ENCODE data around the gene GASK1A.
A peak's percentile ranks its signal among the peaks of the same experiment; 100 is the strongest.

GASK1A gene

DNA sequence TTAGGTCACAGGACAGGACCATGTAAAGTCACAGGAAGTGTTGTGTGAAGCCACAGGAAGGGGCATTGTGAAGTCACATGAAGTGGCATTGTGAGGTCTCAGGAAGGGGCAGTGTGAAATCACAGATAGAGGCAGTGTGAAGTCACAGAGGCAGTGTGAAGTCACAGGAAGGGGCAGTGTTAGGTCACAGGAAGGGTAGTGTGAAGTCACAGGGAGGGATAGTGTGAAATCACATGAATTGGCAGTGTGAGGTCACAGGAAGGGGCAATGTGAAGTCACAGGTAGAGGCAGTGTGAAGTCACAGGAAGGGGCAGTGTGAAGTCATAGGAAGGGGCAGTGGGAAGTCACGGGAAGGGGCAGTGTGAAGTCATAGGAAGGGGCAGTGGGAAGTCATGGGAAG, 37.9 kb downstream of the GASK1A start:
- Histone ChIP-seq H3K4me3 (ENCODE audit: low read length) (no peak overlapping the region), H3K79me2 (ENCODE audit: low read length) (no peaks in the 10 kb centered on the region), H3K4me1 (ENCODE audit: low read length) (no peaks in the 10 kb centered on the region), H3K36me3 (replicated peaks; ENCODE audit: low read depth, low read length) (peaks cover 12% of the 10 kb centered on the region), H2AFZ (ENCODE audit: low read depth, low read length) (peak overlapping the region; percentile 87), H3K27ac (ENCODE audit: low read length) (no peak overlapping the region), H3K27me3 (ENCODE audit: low read depth, low read length) (no peaks in the 10 kb centered on the region), H3K9ac (ENCODE audit: low read length) (no peak overlapping the region), H4K20me1 (ENCODE audit: insufficient read depth, low read length) (no peaks in the 10 kb centered on the region), H3K9me3 (ENCODE audit: insufficient read depth, low read length) (peaks cover 25% of the 10 kb centered on the region; the same call in 1 of the 2 replicates), H3K4me2 (ENCODE audit: low read length) (no peak overlapping the region)
- TF ChIP-seq, protein P1, sequence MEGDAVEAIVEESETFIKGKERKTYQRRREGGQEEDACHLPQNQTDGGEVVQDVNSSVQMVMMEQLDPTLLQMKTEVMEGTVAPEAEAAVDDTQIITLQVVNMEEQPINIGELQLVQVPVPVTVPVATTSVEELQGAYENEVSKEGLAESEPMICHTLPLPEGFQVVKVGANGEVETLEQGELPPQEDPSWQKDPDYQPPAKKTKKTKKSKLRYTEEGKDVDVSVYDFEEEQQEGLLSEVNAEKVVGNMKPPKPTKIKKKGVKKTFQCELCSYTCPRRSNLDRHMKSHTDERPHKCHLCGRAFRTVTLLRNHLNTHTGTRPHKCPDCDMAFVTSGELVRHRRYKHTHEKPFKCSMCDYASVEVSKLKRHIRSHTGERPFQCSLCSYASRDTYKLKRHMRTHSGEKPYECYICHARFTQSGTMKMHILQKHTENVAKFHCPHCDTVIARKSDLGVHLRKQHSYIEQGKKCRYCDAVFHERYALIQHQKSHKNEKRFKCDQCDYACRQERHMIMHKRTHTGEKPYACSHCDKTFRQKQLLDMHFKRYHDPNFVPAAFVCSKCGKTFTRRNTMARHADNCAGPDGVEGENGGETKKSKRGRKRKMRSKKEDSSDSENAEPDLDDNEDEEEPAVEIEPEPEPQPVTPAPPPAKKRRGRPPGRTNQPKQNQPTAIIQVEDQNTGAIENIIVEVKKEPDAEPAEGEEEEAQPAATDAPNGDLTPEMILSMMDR (IDR thresholded peaks at IDR 0.05; ENCODE audit: low read depth, low read length): no peak
- no peak for TF ChIP-seq EZH2phosphoT487 (IDR thresholded peaks at IDR 0.05; ENCODE audit: low read depth)

DNA sequence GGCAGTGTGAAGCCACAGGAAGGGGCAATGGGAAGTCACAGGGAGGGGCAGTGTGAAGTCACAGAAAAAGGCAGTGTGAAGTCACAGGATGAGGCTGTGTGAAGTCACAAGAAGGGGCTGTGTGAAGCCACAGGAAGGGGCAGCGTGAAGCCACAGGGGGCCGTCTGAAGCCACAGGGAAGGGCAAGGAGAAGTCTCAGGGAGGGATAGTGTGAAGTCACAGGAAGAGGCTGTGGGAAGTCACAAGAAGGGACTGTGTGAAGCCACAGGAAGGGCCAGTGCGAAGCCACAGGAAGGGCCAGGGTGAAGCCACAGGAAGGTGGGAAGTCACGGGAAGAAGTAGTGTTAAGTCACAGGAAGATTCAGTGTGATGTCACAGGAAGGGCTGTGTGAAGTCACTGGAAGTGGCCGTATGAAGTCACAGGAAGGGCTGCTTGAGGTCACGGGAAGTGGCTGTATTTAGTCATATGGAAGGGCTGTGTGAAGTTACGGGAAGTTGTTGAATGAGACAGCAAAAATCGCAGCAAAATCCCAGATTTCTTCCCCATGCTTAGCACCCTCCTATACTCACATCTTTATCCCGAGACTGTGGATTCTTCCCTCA, 38.6 kb downstream of the GASK1A start:
- TF ChIP-seq, protein P1 (IDR thresholded peaks at IDR 0.05; ENCODE audit: low read depth, low read length): no peak
- TF ChIP-seq EZH2phosphoT487 (IDR thresholded peaks at IDR 0.05; ENCODE audit: low read depth): no peak
- no peaks in the 10 kb centered on the region for H3K79me2 ChIP-seq (ENCODE audit: low read length)
- no peaks in the 10 kb centered on the region for H3K27me3 ChIP-seq (ENCODE audit: low read depth, low read length)
- no peak overlapping the region for H2AFZ ChIP-seq (ENCODE audit: low read depth, low read length)
- H3K27ac ChIP-seq (ENCODE audit: low read length): no peak overlapping the region
- no peak overlapping the region for H3K4me3 ChIP-seq (ENCODE audit: low read length)
- no peaks in the 10 kb centered on the region for H3K4me1 ChIP-seq (ENCODE audit: low read length)
- H4K20me1 ChIP-seq (ENCODE audit: insufficient read depth, low read length): no peaks in the 10 kb centered on the region
- H3K36me3 ChIP-seq (replicated peaks; ENCODE audit: low read depth, low read length): peaks cover 12% of the 10 kb centered on the region
- no peak overlapping the region for H3K4me2 ChIP-seq (ENCODE audit: low read length)
- peaks cover 25% of the 10 kb centered on the region; the same call in 1 of the 2 replicates for H3K9me3 ChIP-seq (ENCODE audit: insufficient read depth, low read length)
- H3K9ac ChIP-seq (ENCODE audit: low read length): no peak overlapping the region

DNA sequence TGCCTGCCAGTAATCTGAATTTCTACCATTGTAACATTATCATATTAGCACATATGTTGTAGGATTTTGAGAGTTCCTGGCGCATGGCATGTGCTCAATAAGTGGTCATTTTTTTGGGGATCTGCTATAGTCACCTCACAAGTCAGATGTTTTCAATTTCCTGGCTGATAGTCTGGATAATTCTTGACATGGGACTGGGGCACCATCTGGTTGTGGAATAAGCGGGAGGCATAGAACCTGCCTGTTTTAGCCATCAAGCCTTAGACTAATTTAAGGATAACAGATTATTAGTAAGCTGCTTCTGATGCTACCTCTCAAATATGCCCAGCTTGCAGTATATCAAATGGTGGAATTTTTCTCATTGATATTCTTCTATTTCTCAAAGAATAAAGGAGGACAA, 39.1 kb downstream of the GASK1A start:
- H3K27me3 ChIP-seq (ENCODE audit: low read depth, low read length): no peaks in the 10 kb centered on the region
- no peak overlapping the region for H3K4me3 ChIP-seq (ENCODE audit: low read length)
- no peaks in the 10 kb centered on the region for H3K79me2 ChIP-seq (ENCODE audit: low read length)
- no peak overlapping the region for H2AFZ ChIP-seq (ENCODE audit: low read depth, low read length)
- H3K4me2 ChIP-seq (ENCODE audit: low read length): no peak overlapping the region
- peaks cover 2% of the 10 kb centered on the region for H3K4me1 ChIP-seq (ENCODE audit: low read length)
- no peaks in the 10 kb centered on the region for H4K20me1 ChIP-seq (ENCODE audit: insufficient read depth, low read length)
- H3K9me3 ChIP-seq (ENCODE audit: insufficient read depth, low read length): peaks cover 25% of the 10 kb centered on the region; the same call in 1 of the 2 replicates
- H3K36me3 ChIP-seq (replicated peaks; ENCODE audit: low read depth, low read length): peaks cover 12% of the 10 kb centered on the region
- H3K9ac ChIP-seq (ENCODE audit: low read length): no peak overlapping the region
- H3K27ac ChIP-seq (ENCODE audit: low read length): no peak overlapping the region
- TF ChIP-seq EZH2phosphoT487 (IDR thresholded peaks at IDR 0.05; ENCODE audit: low read depth): no peak
- TF ChIP-seq, protein P1 (IDR thresholded peaks at IDR 0.05; ENCODE audit: low read depth, low read length): no peak

DNA sequence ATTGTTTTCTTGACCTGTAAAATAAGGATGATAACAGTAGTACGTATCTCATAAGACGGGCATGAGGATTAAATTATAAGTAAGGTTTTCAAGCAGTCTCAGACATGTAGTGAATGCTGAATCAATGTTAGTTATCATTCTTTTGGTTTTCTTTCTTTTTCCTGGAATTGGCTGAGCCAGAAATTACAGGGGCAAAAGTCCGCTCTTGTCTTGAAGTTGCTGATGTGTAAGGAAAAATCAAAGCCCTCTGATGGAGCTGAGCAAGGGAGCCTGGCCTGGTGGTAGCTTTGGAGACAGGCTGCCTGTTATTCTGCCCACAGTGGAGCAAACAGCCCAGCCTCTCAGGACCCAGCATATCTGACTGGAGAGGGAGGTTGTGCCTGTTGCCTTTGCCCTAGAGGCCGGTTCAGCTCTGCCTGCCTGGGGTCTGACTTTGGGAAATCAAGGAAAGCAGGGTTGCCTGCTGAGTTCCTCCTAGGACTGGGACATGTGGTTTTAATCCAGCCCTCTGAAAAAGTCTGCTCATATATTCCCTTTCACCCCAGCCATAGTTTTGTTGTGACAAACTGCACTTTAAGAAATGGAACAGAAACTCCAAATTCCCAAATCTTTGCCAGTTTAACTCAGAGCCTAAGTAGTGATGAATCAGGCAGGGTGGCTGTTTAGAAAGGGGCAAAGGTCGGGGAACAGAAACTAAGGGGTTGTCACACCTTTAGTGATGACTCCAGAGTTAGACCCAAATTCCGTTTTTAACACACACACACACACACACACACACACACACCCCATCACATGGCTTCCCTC, 40.1 kb downstream of the GASK1A start:
- H3K9ac ChIP-seq (ENCODE audit: low read length): no peak overlapping the region
- H3K4me3 ChIP-seq (ENCODE audit: low read length): no peak overlapping the region
- H3K27me3 ChIP-seq (ENCODE audit: low read depth, low read length): no peaks in the 10 kb centered on the region
- no peaks in the 10 kb centered on the region for H3K79me2 ChIP-seq (ENCODE audit: low read length)
- TF ChIP-seq, protein P1 (IDR thresholded peaks at IDR 0.05; ENCODE audit: low read depth, low read length): no peak
- no peak for TF ChIP-seq EZH2phosphoT487 (IDR thresholded peaks at IDR 0.05; ENCODE audit: low read depth)
- peaks cover 12% of the 10 kb centered on the region for H3K4me1 ChIP-seq (ENCODE audit: low read length)
- H3K9me3 ChIP-seq (ENCODE audit: insufficient read depth, low read length): peaks cover 21% of the 10 kb centered on the region; the same call in 1 of the 2 replicates
- no peak overlapping the region for H3K4me2 ChIP-seq (ENCODE audit: low read length)
- peaks cover 12% of the 10 kb centered on the region for H3K36me3 ChIP-seq (replicated peaks; ENCODE audit: low read depth, low read length)
- H2AFZ ChIP-seq (ENCODE audit: low read depth, low read length): no peak overlapping the region
- H4K20me1 ChIP-seq (ENCODE audit: insufficient read depth, low read length): no peaks in the 10 kb centered on the region
- H3K27ac ChIP-seq (ENCODE audit: low read length): no peak overlapping the region

All from OCI-LY3 (cell line).